GM12878 (cell line): ENCODE results near the gene GMPR2. TPM values are rescaled to one million over a fixed set of nuclear protein-coding genes. Genes with fewer than 3 reads are reported as not detected.
A peak's percentile ranks its signal among the peaks of the same experiment; 100 is the strongest.

Experiments used
- ATF7 ChIP-seq: fragments of 450-650 bp; IDR thresholded peaks from 2 replicates; pipeline ENCODE4 v1.6.1; 2016; ENCODE audit warnings: low read depth, mild to moderate bottlenecking
- CHD1 ChIP-seq: IDR thresholded peaks from 2 replicates; pipeline ENCODE4 v1.6.1; 2012; ENCODE audit warnings: low read depth, low read length, improper control_type of control experiment
- CHD2 ChIP-seq: IDR thresholded peaks from 2 replicates; pipeline ENCODE4 v1.6.1; 2011; ENCODE audit warnings: low read depth, low read length, improper control_type of control experiment, borderline replicate concordance
- CREB1 ChIP-seq: IDR thresholded peaks from 2 replicates; pipeline ENCODE4 v1.6.1; 2012; ENCODE audit warnings: low read depth, mild to moderate bottlenecking, inconsistent platforms
- CUX1 ChIP-seq: IDR thresholded peaks from 2 replicates; pipeline ENCODE4 v1.6.1; 2012; ENCODE audit warnings: improper control_type of control experiment, low read depth, low read length; ENCODE audit not compliant: insufficient replicate concordance
- E2F4 ChIP-seq: IDR thresholded peaks from 2 replicates; pipeline ENCODE4 v1.6.1; 2012; ENCODE audit warnings: low read depth, low read length, improper control_type of control experiment
- EED ChIP-seq: sonication (generic); IDR thresholded peaks from 2 replicates; pipeline ENCODE4 v1.6.1; 2016; ENCODE audit warnings: antibody characterized with exemption, low read depth
- HCFC1 ChIP-seq: fragments of 150-350 bp; IDR thresholded peaks from 2 replicates; pipeline ENCODE4 v1.6.1; 2014; ENCODE audit warnings: low read length
- IRF3 ChIP-seq: fragments of 450-650 bp; IDR thresholded peaks from 2 replicates; pipeline ENCODE4 v1.6.1; 2014; ENCODE audit warnings: mild to moderate bottlenecking
- KDM1A ChIP-seq: fragments of 200-600 bp; sonication (generic); IDR thresholded peaks from 2 replicates; pipeline ENCODE4 v1.6.1; 2016; ENCODE audit warnings: borderline replicate concordance
- MEF2B ChIP-seq: fragments of 450-650 bp; IDR thresholded peaks from 2 replicates; pipeline ENCODE4 v1.6.1; 2018; ENCODE audit warnings: mild to moderate bottlenecking, moderate library complexity; ENCODE audit not compliant: partially characterized antibody, poor library complexity, severe bottlenecking
- PAX8 ChIP-seq: fragments of 450-650 bp; IDR thresholded peaks from 2 replicates; pipeline ENCODE4 v1.6.1; 2017; ENCODE audit warnings: mild to moderate bottlenecking, moderate library complexity
- PBX3 ChIP-seq: IDR thresholded peaks from 2 replicates; pipeline ENCODE4 v1.6.1; 2011; ENCODE audit warnings: mild to moderate bottlenecking, low read depth, low read length, moderate library complexity; ENCODE audit not compliant: insufficient replicate concordance
- PML ChIP-seq: IDR thresholded peaks from 2 replicates; pipeline ENCODE4 v1.6.1; 2012; ENCODE audit warnings: low read length, inconsistent platforms
- SPI1 ChIP-seq: IDR thresholded peaks from 2 replicates; pipeline ENCODE4 v1.6.1; 2011; ENCODE audit warnings: low read depth, mild to moderate bottlenecking, low read length, moderate library complexity, borderline replicate concordance; ENCODE audit not compliant: insufficient read depth
- USF1 ChIP-seq: IDR thresholded peaks from 2 replicates; pipeline ENCODE4 v1.6.1; 2011; ENCODE audit warnings: borderline replicate concordance, low read depth, mild to moderate bottlenecking, moderate library complexity, mixed read lengths, low read length; ENCODE audit not compliant: insufficient read depth; ENCODE audit errors: extremely low read length
- USF2 ChIP-seq: IDR thresholded peaks from 2 replicates; pipeline ENCODE4 v1.6.1; 2011; ENCODE audit warnings: low read depth, low read length, improper control_type of control experiment, borderline replicate concordance
- WRNIP1 ChIP-seq: IDR thresholded peaks from 2 replicates; pipeline ENCODE4 v1.6.1; 2011; ENCODE audit warnings: low read depth, low read length, improper control_type of control experiment, borderline replicate concordance
- polyA plus RNA-seq, 11 experiments: library from polyadenylated mRNA; depleted of rRNA in 4 of 11; unstranded in 6 of 11; stranded (reverse) in 5 of 11; fragments of >200 nt; fragmentation: Nextera tagmentation in 4 of 11; fragmentation: Illumina TruSeq in 1 of 11; extraction: Ambion mirVana in 4 of 11; extraction: Trizol in 1 of 11; gene quantifications; 1 replicate in 1 of 11; 2 replicates in 10 of 11; pipeline versions ENCODE4 v1.2.1 to v1.2.3, GENCODE V29; 2011 to 2016; ENCODE audit warnings: inconsistent platforms in 2 of 11, missing spikeins in 2 of 11, low read depth in 1 of 11
- total RNA-seq, 4 experiments: library from RNA; depleted of rRNA in 3 of 4; stranded (reverse); fragments of >200 nt in 3 of 4; fragmentation: Illumina TruSeq in 1 of 4; extraction: Trizol in 1 of 4; gene quantifications; 2 replicates each; pipeline versions ENCODE4 v1.2.1 to v1.2.3, GENCODE V29; 2013 to 2021

GMPR2 gene
- total and polyA plus RNA-seq, 10 of the 15 experiments (the other 5 are each of a cell fraction or from before 2014, with no cell fraction given): 55.1 to 80.3 (median 61.5) TPM

- TF ChIP-seq CUX1 (no peak), PAX8 (no peak), SPI1 (peak; percentile 69), USF1 (no peak), EED (no peak), PML (0 out of 2 replicates have a peak, but pooled peaks have one; percentile 35), PBX3 (no peak), HCFC1 (no peak), WRNIP1 (no peak), USF2 (no peak), CHD2 (no peak), IRF3 (no peak), KDM1A (no peak), E2F4 (no peak), MEF2B (no peak), CREB1 (no peak), ATF7 (no peak), CHD1 (peak; percentile 50; the same call in 1 of the 2 replicates)
Observed at GRCh38 chr14:24196071-24197055, 36.4 kb upstream of the GMPR2 start (continued).
